H1 (cell line): ENCODE measurements around the gene FGGY. TPM values are rescaled to one million over a fixed set of nuclear protein-coding genes. Genes with fewer than 3 reads are reported as not detected.

Source experiments
- CTCF ChIA-PET: fragments of 300-600 bp; sonication (Branson Sonifier 250); formaldehyde crosslinking; loops from one replicate; lab custom pipeline; 2021; ENCODE audit not compliant: partially characterized antibody; lab: Charles Lee
- POLR2A ChIA-PET: fragments of 300-600 bp; sonication (Branson Sonifier 250); formaldehyde crosslinking; loops from one replicate; lab custom pipeline; 2021; ENCODE audit warnings: inconsistent platforms; ENCODE audit not compliant: partially characterized antibody; lab: Charles Lee
- DNase-seq, 2 experiments: peaks; one replicate each; pipeline versions ENCODE4 v3.0.0 to v3.0.0-alpha.2; 2010 to 2022; ENCODE audit warnings: low spot score in 2 of 2, low read depth in 1 of 2, mixed read lengths in 1 of 2
- FAIRE-seq: peaks from 2 replicates; lab custom pipeline; 2011; peaks lifted over from hg19 to GRCh38; lab: Jason Lieb, UNC
- H2AFZ ChIP-seq: 2 replicates; pipeline ENCODE4 v1.8.1; 2012; ENCODE audit warnings: low read length, inconsistent platforms
- H2AK5ac ChIP-seq: 2 replicates; pipeline ENCODE4 v1.6.1; 2013; ENCODE audit warnings: low read depth, low read length
- H2BK120ac ChIP-seq: replicated peaks from 2 replicates; pipeline ENCODE3; 2013; ENCODE audit warnings: low read depth, low read length, inconsistent platforms
- H2BK12ac ChIP-seq: 2 replicates; pipeline ENCODE4 v1.6.1; 2013; ENCODE audit warnings: low read depth, low read length
- H2BK15ac ChIP-seq: 2 replicates; pipeline ENCODE4 v1.6.1; 2013; ENCODE audit warnings: low read length
- H2BK20ac ChIP-seq: 2 replicates; pipeline ENCODE4 v1.6.1; 2013; ENCODE audit warnings: low read length
- H2BK5ac ChIP-seq: 2 replicates; pipeline ENCODE4 v1.6.1; 2013; ENCODE audit warnings: low read depth, low read length
- H3K14ac ChIP-seq: 2 replicates; pipeline ENCODE4 v1.6.1; 2013; ENCODE audit warnings: inconsistent platforms; ENCODE audit not compliant: insufficient read length
- H3K18ac ChIP-seq: 2 replicates; pipeline ENCODE4 v1.6.1; 2013; ENCODE audit warnings: low read length; ENCODE audit errors: extremely low read depth
- H3K23ac ChIP-seq: 2 replicates; pipeline ENCODE4 v1.6.1; 2013; ENCODE audit warnings: inconsistent platforms; ENCODE audit not compliant: insufficient read length
- H3K23me2 ChIP-seq: 2 replicates; pipeline ENCODE4 v1.6.1; 2013; ENCODE audit warnings: low read depth, low read length
- H3K27ac ChIP-seq: 2 replicates; pipeline ENCODE4 v1.6.1; 2011; ENCODE audit warnings: low read depth, low read length, inconsistent platforms
- H3K27me3 ChIP-seq, 4 experiments: replicated peaks in 1 of 4; 1 replicate in 1 of 4; 2 replicates in 3 of 4; pipeline versions ENCODE4 v1.6.1 to v1.8.1; 2011 to 2013; ENCODE audit warnings: low read length in 3 of 4, mild to moderate bottlenecking in 3 of 4, inconsistent platforms in 2 of 4, mixed read lengths in 2 of 4, moderate library complexity in 1 of 4; ENCODE audit not compliant: control insufficient read depth in 3 of 4, insufficient read depth in 3 of 4; ENCODE audit errors: extremely low read depth in 1 of 4
- H3K36me3 ChIP-seq, 4 experiments: 2 replicates each; pipeline versions ENCODE4 v1.6.1 to v1.8.1; 2011 to 2013; ENCODE audit warnings: mild to moderate bottlenecking in 4 of 4, low read length in 3 of 4, moderate library complexity in 2 of 4, control low read depth in 1 of 4, inconsistent platforms in 1 of 4; ENCODE audit not compliant: insufficient read depth in 4 of 4, control insufficient read depth in 2 of 4
- H3K4ac ChIP-seq: replicated peaks from 2 replicates; pipeline ENCODE3; 2013; ENCODE audit warnings: low read length, low read depth, mixed read lengths, inconsistent platforms; ENCODE audit not compliant: insufficient read length
- H3K4me1 ChIP-seq, 4 experiments: replicated peaks in 1 of 4; 1 replicate in 1 of 4; 2 replicates in 3 of 4; pipeline versions ENCODE4 v1.6.1 to v1.8.1; 2011 to 2013; ENCODE audit warnings: low read length in 3 of 4, inconsistent platforms in 2 of 4, mixed read lengths in 1 of 4; ENCODE audit not compliant: insufficient read depth in 4 of 4, control insufficient read depth in 3 of 4
- H3K4me2 ChIP-seq, 2 experiments: 2 replicates each; pipeline versions ENCODE4 v1.6.1 to v1.8.1; 2011 to 2013; ENCODE audit warnings: low read depth in 2 of 2, low read length in 2 of 2, control low read depth in 1 of 2, inconsistent platforms in 1 of 2, mild to moderate bottlenecking in 1 of 2; ENCODE audit not compliant: insufficient read depth in 1 of 2
- H3K4me3 ChIP-seq, 4 experiments: fragments of 200-600, 300-600 bp in 1 of 4; sonication (generic), shearing (Covaris generic), sonication (Bioruptor Twin) in 1 of 4; 2 replicates each; pipeline versions ENCODE4 v1.5.1 to v1.8.1; 2011 to 2016; ENCODE audit warnings: low read length in 4 of 4, low read depth in 3 of 4, control low read depth in 2 of 4, inconsistent platforms in 2 of 4, mild to moderate bottlenecking in 2 of 4, mixed read lengths in 1 of 4, moderate library complexity in 1 of 4; ENCODE audit not compliant: insufficient read depth in 2 of 4; ENCODE audit errors: extremely low read depth in 1 of 4
- H3K56ac ChIP-seq: replicated peaks from 2 replicates; pipeline ENCODE3; 2013; ENCODE audit warnings: low read depth, mild to moderate bottlenecking, mixed read lengths, low read length, inconsistent platforms; ENCODE audit not compliant: insufficient read length
- H3K79me1 ChIP-seq: 2 replicates; pipeline ENCODE4 v1.6.1; 2013; ENCODE audit warnings: low read depth, low read length, control low read depth
- H3K79me2 ChIP-seq, 2 experiments: 2 replicates each; pipeline versions ENCODE4 v1.6.1 to v1.8.1; 2012 to 2013; ENCODE audit warnings: low read length in 2 of 2, mild to moderate bottlenecking in 2 of 2, inconsistent platforms in 1 of 2; ENCODE audit not compliant: insufficient read depth in 2 of 2, control insufficient read depth in 1 of 2
- H3K9ac ChIP-seq, 4 experiments: replicated peaks in 1 of 4; 1 replicate in 1 of 4; 2 replicates in 3 of 4; pipeline versions ENCODE4 v1.6.1 to v1.8.1; 2011 to 2013; ENCODE audit warnings: low read depth in 3 of 4, low read length in 3 of 4, control low read depth in 2 of 4, mild to moderate bottlenecking in 2 of 4, moderate library complexity in 2 of 4, inconsistent platforms in 1 of 4; ENCODE audit errors: extremely low read depth in 1 of 4
- H3K9me3 ChIP-seq, 2 experiments: 2 replicates each; pipeline versions ENCODE4 v1.6.1 to v1.8.1; 2012 to 2013; ENCODE audit warnings: mild to moderate bottlenecking in 2 of 2, moderate library complexity in 2 of 2, control low read depth in 1 of 2, inconsistent platforms in 1 of 2, low read depth in 1 of 2, low read length in 1 of 2, mixed read lengths in 1 of 2; ENCODE audit not compliant: insufficient read depth in 2 of 2
- H4K20me1 ChIP-seq, 2 experiments: replicated peaks in 1 of 2; 2 replicates each; pipeline versions ENCODE3 to v1.8.1; 2011 to 2013; ENCODE audit warnings: inconsistent platforms in 2 of 2, low read length in 2 of 2, mild to moderate bottlenecking in 1 of 2; ENCODE audit not compliant: insufficient read depth in 2 of 2, control insufficient read depth in 1 of 2
- H4K5ac ChIP-seq: 2 replicates; pipeline ENCODE4 v1.6.1; 2013; ENCODE audit warnings: low read length, low read depth, mixed read lengths, inconsistent platforms; ENCODE audit not compliant: insufficient read length
- H4K8ac ChIP-seq: 2 replicates; pipeline ENCODE4 v1.8.0; 2013; ENCODE audit warnings: mild to moderate bottlenecking, moderate library complexity, low read length, inconsistent platforms; ENCODE audit not compliant: insufficient read depth; ENCODE audit errors: extremely low read depth
- H4K91ac ChIP-seq: replicated peaks from 2 replicates; pipeline ENCODE3; 2013; ENCODE audit warnings: low read length, mixed read lengths, inconsistent platforms; ENCODE audit not compliant: insufficient read length
- CBX8 ChIP-seq: fragments of 300-800, 300-1000 bp; sonication (generic); IDR thresholded peaks from 2 replicates; pipeline ENCODE4 v1.7.1; 2016; ENCODE audit warnings: low read depth, low read length, borderline replicate concordance
- CEBPB ChIP-seq: IDR thresholded peaks from 2 replicates; pipeline ENCODE4 v1.6.1; 2012; ENCODE audit warnings: low read depth, low read length
- EGR1 ChIP-seq: IDR thresholded peaks from 2 replicates; pipeline ENCODE4 v1.6.1; 2011; ENCODE audit warnings: low read depth, low read length, borderline replicate concordance
- HDAC6 ChIP-seq: IDR thresholded peaks from one replicate; pipeline ENCODE4 v1.7.1; 2012; ENCODE audit warnings: low read depth, mild to moderate bottlenecking, inconsistent platforms, low read length, moderate library complexity
- JUND ChIP-seq: IDR thresholded peaks from 2 replicates; pipeline ENCODE4 v1.6.1; 2011; ENCODE audit warnings: mild to moderate bottlenecking, improper control_type of control experiment, low read length
- RNF2 ChIP-seq: fragments of 200-900, 300-1000 bp; sonication (generic); IDR thresholded peaks from 2 replicates; pipeline ENCODE4 v1.7.1; 2016; ENCODE audit warnings: borderline replicate concordance, low read depth, mild to moderate bottlenecking, antibody characterized with exemption, low read length; ENCODE audit not compliant: poor library complexity, severe bottlenecking; ENCODE audit errors: missing control alignments
- TAF7 ChIP-seq: optimal IDR thresholded peaks from 2 replicates; pipeline ENCODE3; 2011; ENCODE audit warnings: low read depth, mild to moderate bottlenecking, inconsistent platforms, low read length, moderate library complexity, borderline replicate concordance
- TCF12 ChIP-seq: IDR thresholded peaks from 2 replicates; pipeline ENCODE4 v1.6.1; 2011; ENCODE audit warnings: low read depth, mild to moderate bottlenecking, low read length
- WGBS, 2 experiments: shearing (Covaris generic) in 1 of 2; methylation state at CpG; one replicate each; pipeline versions ENCODE4 v1.1.6 to v1.1.7; 2013 to 2015; ENCODE audit warnings: low lambda C conversion rate in 2 of 2, mixed read lengths in 2 of 2, inconsistent platforms in 1 of 2, low coverage in 1 of 2, missing lambda C conversion rate in 1 of 2; ENCODE audit not compliant: insufficient replicate concordance in 2 of 2, insufficient coverage in 1 of 2, insufficient read length in 1 of 2; ENCODE audit errors: extremely low coverage in 1 of 2, missing lambda C conversion rate in 1 of 2; 5-methylcytosine and 5-hydroxymethylcytosine counted together
- polyA plus RNA-seq, 7 experiments: library from polyadenylated mRNA; depleted of rRNA in 3 of 7; stranded (reverse) in 5 of 7; unstranded in 2 of 7; fragments of >200 nt in 5 of 7; fragments of 200-250 nt in 2 of 7; gene quantifications; 1 replicate in 5 of 7; 2 replicates in 1 of 7; 4 replicates in 1 of 7; pipeline versions ENCODE4 v1.2.1 to v1.2.3, GENCODE V29; 2011 to 2013; ENCODE audit warnings: missing spikeins in 2 of 7, mixed read lengths in 2 of 7
- total RNA-seq: library from RNA; stranded (reverse); fragmentation: NEBNext Ultra II Directional; extraction: Animal tissue kit (Norgen Biotek cat#: 25700); gene quantifications from 2 replicates; pipeline ENCODE4 v1.2.1, GENCODE V29; 2021
- TF ChIP-seq, protein P1 (sequence below), 3 experiments: IDR thresholded peaks; 1 replicate in 2 of 3; 2 replicates in 1 of 3; pipeline versions ENCODE4 v1.5.1 to v1.6.1; 2011; ENCODE audit warnings: low read length in 3 of 3, mild to moderate bottlenecking in 3 of 3, inconsistent platforms in 2 of 3, low read depth in 1 of 3, moderate library complexity in 1 of 3; ENCODE audit not compliant: insufficient read depth in 1 of 3; ENCODE audit errors: control extremely low read depth in 1 of 3
- TF ChIP-seq, protein P2 (sequence below): IDR thresholded peaks from 2 replicates; pipeline ENCODE4 v1.6.1; 2011; ENCODE audit warnings: low read depth, mild to moderate bottlenecking, low read length; ENCODE audit not compliant: insufficient read depth

The FGGY gene
- total and polyA plus RNA-seq, 2 of the 8 experiments (the other 6 are each of a cell fraction or from before 2014, with no cell fraction given) = 10.3 to 12.5 TPM

DNA sequence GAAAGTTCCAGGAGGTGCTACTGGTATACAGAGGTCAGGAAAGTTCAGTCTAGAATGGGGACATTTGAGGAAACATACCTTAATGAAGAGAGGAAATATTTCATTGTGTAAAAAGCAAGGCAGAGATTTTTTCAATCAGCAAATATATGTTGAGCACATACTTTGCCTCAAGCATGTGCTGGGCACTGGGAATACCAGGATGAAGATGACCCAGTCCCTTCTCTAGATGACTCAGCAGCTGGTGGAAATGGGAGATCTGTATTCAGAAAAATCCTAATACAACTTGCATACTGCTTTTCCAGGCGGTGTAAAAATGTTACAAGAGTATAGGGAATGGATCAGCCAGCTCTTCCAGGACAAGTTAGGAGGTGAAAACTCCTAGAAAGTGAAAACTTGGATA is 229.3 kb downstream of the FGGY start:
- H3K27me3 ChIP-seq = no peaks in the 10 kb centered on the region
- H2BK120ac ChIP-seq = no peak overlapping the region
- no peaks in the 10 kb centered on the region for H4K20me1 ChIP-seq
- H3K36me3 ChIP-seq = no peaks in the 10 kb centered on the region
- no peak for DNase-seq
- no peaks in the 10 kb centered on the region for H3K9me3 ChIP-seq
- no peaks in the 10 kb centered on the region for H3K79me2 ChIP-seq
- no peak overlapping the region for H4K8ac ChIP-seq
- H3K4ac ChIP-seq = no peak overlapping the region
- H2BK15ac ChIP-seq = no peak overlapping the region
- no peak overlapping the region for H3K56ac ChIP-seq
- H4K91ac ChIP-seq = no peak overlapping the region
- POLR2A ChIA-PET = no interaction called here
- no peak overlapping the region for H2BK12ac ChIP-seq
- CTCF ChIA-PET = interaction anchor here (2.4 kb wide), 1 partner anchor 15 kb away, joined by 4 read pairs; no protein-coding TSS in a partner anchor
- no peak overlapping the region for H2AK5ac ChIP-seq
- no peak for FAIRE-seq
- no peaks in the 10 kb centered on the region for H3K4me1 ChIP-seq
- H4K5ac ChIP-seq = no peak overlapping the region
- 100% methylated on average over 1 of the region's 1 CpG; no CpG with 5 or more reads in 1 of the 2 experiments for WGBS, 2 experiments
- H3K23me2 ChIP-seq = no peaks in the 10 kb centered on the region
- no peak overlapping the region for H2BK20ac ChIP-seq
- no peak overlapping the region for H3K23ac ChIP-seq
- H3K14ac ChIP-seq = no peak overlapping the region
- no peak overlapping the region for H2AFZ ChIP-seq
- H3K9ac ChIP-seq = no peak overlapping the region
- H3K4me2 ChIP-seq = no peak overlapping the region
- H3K27ac ChIP-seq = no peak overlapping the region
- H3K79me1 ChIP-seq = no peaks in the 10 kb centered on the region
- no peak overlapping the region for H3K18ac ChIP-seq
- H2BK5ac ChIP-seq = no peak overlapping the region
- H3K4me3 ChIP-seq = no peak overlapping the region
- TF ChIP-seq CBX8 (no peak), EGR1 (no peak), CEBPB (no peak), TCF12 (no peak), RNF2 (no peak), JUND (no peak), HDAC6 (no peak), TAF7 (no peak)
- TF ChIP-seq, protein P1, sequence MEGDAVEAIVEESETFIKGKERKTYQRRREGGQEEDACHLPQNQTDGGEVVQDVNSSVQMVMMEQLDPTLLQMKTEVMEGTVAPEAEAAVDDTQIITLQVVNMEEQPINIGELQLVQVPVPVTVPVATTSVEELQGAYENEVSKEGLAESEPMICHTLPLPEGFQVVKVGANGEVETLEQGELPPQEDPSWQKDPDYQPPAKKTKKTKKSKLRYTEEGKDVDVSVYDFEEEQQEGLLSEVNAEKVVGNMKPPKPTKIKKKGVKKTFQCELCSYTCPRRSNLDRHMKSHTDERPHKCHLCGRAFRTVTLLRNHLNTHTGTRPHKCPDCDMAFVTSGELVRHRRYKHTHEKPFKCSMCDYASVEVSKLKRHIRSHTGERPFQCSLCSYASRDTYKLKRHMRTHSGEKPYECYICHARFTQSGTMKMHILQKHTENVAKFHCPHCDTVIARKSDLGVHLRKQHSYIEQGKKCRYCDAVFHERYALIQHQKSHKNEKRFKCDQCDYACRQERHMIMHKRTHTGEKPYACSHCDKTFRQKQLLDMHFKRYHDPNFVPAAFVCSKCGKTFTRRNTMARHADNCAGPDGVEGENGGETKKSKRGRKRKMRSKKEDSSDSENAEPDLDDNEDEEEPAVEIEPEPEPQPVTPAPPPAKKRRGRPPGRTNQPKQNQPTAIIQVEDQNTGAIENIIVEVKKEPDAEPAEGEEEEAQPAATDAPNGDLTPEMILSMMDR (IDR thresholded peaks at IDR 0.05; ENCODE audit: control extremely low read depth in 1 of 3, insufficient read depth in 1 of 3, low read depth in 1 of 3, low read length in 3 of 3) = no peak
- TF ChIP-seq, protein P2, sequence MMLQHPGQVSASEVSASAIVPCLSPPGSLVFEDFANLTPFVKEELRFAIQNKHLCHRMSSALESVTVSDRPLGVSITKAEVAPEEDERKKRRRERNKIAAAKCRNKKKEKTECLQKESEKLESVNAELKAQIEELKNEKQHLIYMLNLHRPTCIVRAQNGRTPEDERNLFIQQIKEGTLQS = no peak
